OCI-LY7 (cell line): ENCODE data around the gene IGFBP4.

ENCODE experiments used
- CTCF ChIP-seq: fragments of 200-600 bp; sonication (generic); conservative IDR thresholded peaks from 2 replicates; pipeline ENCODE4 v1.5.1; 2014; ENCODE audit warnings: mild to moderate bottlenecking, antibody characterized with exemption, low read length, moderate library complexity, mixed read lengths
- EZH2phosphoT487 ChIP-seq: fragments of 200-600 bp; sonication (generic); IDR thresholded peaks from 2 replicates; pipeline ENCODE4 v1.6.1; 2018; ENCODE audit warnings: low read depth, borderline replicate concordance, mild to moderate bottlenecking, mixed run types, antibody characterized with exemption, low read length, moderate library complexity, mixed read lengths

GRCh38 chr17:40480501-40481003 lies 37.3 kb downstream of the IGFBP4 start:
- TF ChIP-seq CTCF (no peak), EZH2phosphoT487 (no peak)
